Type B pancreatic cell (in vitro differentiated cells): Measurements from ENCODE around the gene OR5A2. TPM values are rescaled to one million over a fixed set of nuclear protein-coding genes. Genes with fewer than 3 reads are reported as not detected.

Experiments
- DNase-seq: peaks from one replicate; pipeline ENCODE4 v3.0.0; 2021; ENCODE audit warnings: mixed read lengths; ENCODE audit not compliant: unreplicated experiment; ENCODE audit errors: extremely low spot score
- H3K27ac Mint-ChIP-seq: 2 replicates; pipeline ENCODE4 v1.8.0; 2021; ENCODE audit warnings: mild to moderate bottlenecking, mixed read lengths
- H3K27me3 Mint-ChIP-seq: 2 replicates; pipeline ENCODE4 v1.8.0; 2021; ENCODE audit warnings: mixed read lengths
- H3K36me3 Mint-ChIP-seq: 2 replicates; pipeline ENCODE4 v1.8.0; 2021; ENCODE audit warnings: mixed read lengths
- H3K4me1 Mint-ChIP-seq: one replicate; pipeline ENCODE4 v1.8.0; 2021; ENCODE audit warnings: mixed read lengths; ENCODE audit not compliant: unreplicated experiment
- H3K4me3 Mint-ChIP-seq: 2 replicates; pipeline ENCODE4 v1.8.0; 2021; ENCODE audit warnings: mild to moderate bottlenecking, mixed read lengths
- H3K9me3 Mint-ChIP-seq: 2 replicates; pipeline ENCODE4 v1.8.0; 2021; ENCODE audit warnings: mixed read lengths
- CTCF ChIP-seq: fragments of 200-600 bp; sonication (generic); conservative IDR thresholded peaks from 2 replicates; pipeline ENCODE4 v1.5.0; 2021; ENCODE audit warnings: antibody characterized with exemption, mild to moderate bottlenecking
- long read RNA-seq: library from polyadenylated mRNA; unstranded; transcript quantifications from one replicate; pipeline ENCODE4 v2.0.0, GENCODE V29; 2020
- total RNA-seq: library from RNA; stranded (reverse); gene quantifications from 2 replicates; pipeline ENCODE4 v1.2.1, GENCODE V29; 2021; ENCODE audit warnings: low replicate concordance

The OR5A2 gene
- total RNA-seq: not detected in 2 replicates
- long read RNA-seq: 0 reads

GRCh38 chr11:59426361-59427067, at the start of gene OR5A2:
Gene OR5A2 (minus strand): TSS chr11:59426413. CDS start chr11:59422953, 3,460 bp downstream.
- DNase-seq: no peak
- H3K27me3 Mint-ChIP-seq: no peaks in the 10 kb centered on the region
- no peak within 1 kb of the TSS for H3K4me3 Mint-ChIP-seq
- TF ChIP-seq CTCF: no peak
- H3K4me1 Mint-ChIP-seq: peaks cover 18% of the 10 kb centered on the region
- no peaks in the 10 kb centered on the region for H3K9me3 Mint-ChIP-seq
- no peak within 1 kb of the TSS for H3K27ac Mint-ChIP-seq
- no peaks in the 10 kb centered on the region for H3K36me3 Mint-ChIP-seq

- no peaks in the 10 kb centered on the region for H3K36me3 Mint-ChIP-seq
- no peak overlapping the region for H3K27ac Mint-ChIP-seq
- H3K9me3 Mint-ChIP-seq: no peaks in the 10 kb centered on the region
- no peak for TF ChIP-seq CTCF
- no peak overlapping the region for H3K4me3 Mint-ChIP-seq
- H3K4me1 Mint-ChIP-seq: no peaks in the 10 kb centered on the region
- peaks cover 6% of the 10 kb centered on the region for H3K27me3 Mint-ChIP-seq
- no peak for DNase-seq
Observed at GRCh38 chr11:59475176-59475575, 49.0 kb upstream of the OR5A2 start.

- peaks cover 5% of the 10 kb centered on the region for H3K27me3 Mint-ChIP-seq
- DNase-seq: no peak
- TF ChIP-seq CTCF: no peak
- no peaks in the 10 kb centered on the region for H3K9me3 Mint-ChIP-seq
- H3K36me3 Mint-ChIP-seq: no peaks in the 10 kb centered on the region
- H3K4me1 Mint-ChIP-seq: no peaks in the 10 kb centered on the region
- H3K27ac Mint-ChIP-seq: no peak within 1 kb of the TSS
- no peak within 1 kb of the TSS for H3K4me3 Mint-ChIP-seq
Observed at GRCh38 chr11:59473015-59473414, 46.8 kb upstream of the OR5A2 start, which contains the start of gene OR4D10. Gene OR4D10 (plus strand): TSS chr11:59473315. CDS start chr11:59477430, 4,115 bp downstream.

- no peak for DNase-seq
- Mint-ChIP-seq H3K27me3 (no peaks in the 10 kb centered on the region), H3K9me3 (no peaks in the 10 kb centered on the region), H3K4me1 (no peaks in the 10 kb centered on the region), H3K27ac (no peak overlapping the region), H3K4me3 (no peak overlapping the region), H3K36me3 (no peaks in the 10 kb centered on the region)
- no peak for TF ChIP-seq CTCF
Observed at GRCh38 chr11:59463190-59463641, 37.0 kb upstream of the OR5A2 start.

GRCh38 chr11:59459916-59460315, 33.7 kb upstream of the OR5A2 start:
- H3K36me3 Mint-ChIP-seq: no peaks in the 10 kb centered on the region
- H3K4me3 Mint-ChIP-seq: no peak overlapping the region
- no peak overlapping the region for H3K27ac Mint-ChIP-seq
- no peaks in the 10 kb centered on the region for H3K27me3 Mint-ChIP-seq
- H3K4me1 Mint-ChIP-seq: no peaks in the 10 kb centered on the region
- DNase-seq: no peak
- no peaks in the 10 kb centered on the region for H3K9me3 Mint-ChIP-seq
- no peak for TF ChIP-seq CTCF
